ENCODE results near the gene MAML2. TPM values are rescaled to one million over a fixed set of nuclear protein-coding genes. Genes with fewer than 3 reads are reported as not detected.

MAML2 gene
- total and polyA plus RNA-seq, 9 of the 15 experiments (the other 6 are each of a cell fraction or from before 2014, with no cell fraction given) = 0.79 to 6.8 (median 4.8) TPM

DNA sequence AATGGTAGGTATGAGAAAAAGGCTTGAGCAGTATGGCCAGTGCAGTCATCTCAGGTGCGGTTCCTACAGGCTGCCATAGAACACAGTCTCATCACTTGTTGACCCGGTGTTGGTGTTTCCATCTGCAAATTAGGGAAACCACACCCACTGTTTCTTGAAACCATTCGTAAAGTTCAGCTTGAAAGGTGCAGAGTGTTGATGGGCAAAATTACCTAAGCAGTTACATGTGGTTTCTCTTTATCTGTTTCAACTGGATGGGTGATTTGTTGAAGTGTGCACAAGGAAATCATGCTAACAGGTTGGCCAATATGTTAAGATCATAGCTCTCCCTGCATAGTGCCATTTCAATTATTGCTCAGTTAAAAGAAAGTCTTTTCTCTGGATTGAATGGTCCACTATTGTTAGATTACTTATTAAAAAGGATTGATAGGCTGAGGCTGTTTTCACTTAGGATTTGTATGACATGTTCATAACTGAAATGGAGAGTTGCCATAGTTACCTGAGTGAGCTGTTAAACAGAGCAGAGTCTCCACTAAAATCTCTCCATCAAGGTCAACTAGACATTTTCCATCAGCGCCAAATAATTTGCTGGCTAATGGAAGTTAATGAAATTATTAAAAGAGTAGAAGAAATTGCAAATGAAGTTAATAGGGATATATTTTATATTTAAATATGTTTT, 215.9 kb downstream of the MAML2 start:
- Histone ChIP-seq H3K36me3 (ENCODE audit: control insufficient read depth, insufficient read depth, low read length) (no peaks in the 10 kb centered on the region), H3K4me2 (ENCODE audit: insufficient read depth, low read length) (no peak overlapping the region), H3K27ac (ENCODE audit: extremely low read depth, low read depth, low read length) (no peak overlapping the region), H3K9me1 (ENCODE audit: control insufficient read depth, insufficient read depth, low read length) (no peaks in the 10 kb centered on the region), H4K20me1 (replicated peaks; ENCODE audit: control insufficient read depth, insufficient read depth, low read length) (no peaks in the 10 kb centered on the region), H3K4me3 (no peak overlapping the region), H3K9me3 (replicated peaks; ENCODE audit: control insufficient read depth, insufficient read depth, low read depth, low read length) (no peaks in the 10 kb centered on the region), H3K79me2 (ENCODE audit: control insufficient read depth, insufficient read depth, low read length) (no peaks in the 10 kb centered on the region), H3K4me1 (replicated peaks in 1 of 2; ENCODE audit: control insufficient read depth in 2 of 2, insufficient read depth in 2 of 2, low read length in 2 of 2) (no peaks in the 10 kb centered on the region), H2AFZ (ENCODE audit: low read depth, low read length) (no peak overlapping the region), H3K9ac (ENCODE audit: insufficient read depth in 1 of 2, low read depth in 2 of 2, low read length in 2 of 2) (no peak overlapping the region), H3K27me3 (ENCODE audit: control insufficient read depth in 2 of 2, insufficient read depth in 2 of 2, low read length in 2 of 2) (no peaks in the 10 kb centered on the region)
- ChIA-PET CTCF (ENCODE audit: low intra/inter-chr PET ratio) (no interaction called here), POLR2A (no interaction called here)
- intact Hi-C loops (cut with micrococcal nuclease) (no loop called here), in situ Hi-C loops (cut with MboI) (no loop called here)
- DNase-seq (ENCODE audit: extremely low read depth in 1 of 4, low spot score in 3 of 4) (no peak), ATAC-seq (no peak), FAIRE-seq (no peak)
- WGBS (ENCODE audit: insufficient coverage, low coverage, missing lambda C conversion rate) = 48% methylated on average over 4 of the region's 4 CpGs
- TF ChIP-seq ZNF274 (IDR thresholded peaks at IDR 0.05; ENCODE audit: borderline replicate concordance, low read depth, low read length) (no peak), MAFF (IDR thresholded peaks at IDR 0.05; ENCODE audit: low read length) (no peak), SRSF9 (IDR thresholded peaks at IDR 0.05; ENCODE audit: borderline replicate concordance, low read depth, low read length) (no peak), ESRRB (CRISPR knock-in tag; IDR thresholded peaks at IDR 0.05; ENCODE audit: borderline replicate concordance) (no peak), RFX1 (IDR thresholded peaks at IDR 0.05) (peak; percentile 65)
- no TSS peak for BruUV-seq (replicated peaks)

- intact Hi-C loops (cut with micrococcal nuclease) = no loop called here
- Histone ChIP-seq H3K9me3 (replicated peaks; ENCODE audit: control insufficient read depth, insufficient read depth, low read depth, low read length) (no peaks in the 10 kb centered on the region), H3K4me2 (ENCODE audit: insufficient read depth, low read length) (no peak overlapping the region), H3K27me3 (ENCODE audit: control insufficient read depth in 2 of 2, insufficient read depth in 2 of 2, low read length in 2 of 2) (no peaks in the 10 kb centered on the region), H3K4me1 (replicated peaks in 1 of 2; ENCODE audit: control insufficient read depth in 2 of 2, insufficient read depth in 2 of 2, low read length in 2 of 2) (no peaks in the 10 kb centered on the region), H4K20me1 (replicated peaks; ENCODE audit: control insufficient read depth, insufficient read depth, low read length) (no peaks in the 10 kb centered on the region), H3K27ac (ENCODE audit: extremely low read depth, low read depth, low read length) (no peak overlapping the region), H3K9ac (ENCODE audit: insufficient read depth in 1 of 2, low read depth in 2 of 2, low read length in 2 of 2) (no peak overlapping the region), H2AFZ (ENCODE audit: low read depth, low read length) (no peak overlapping the region), H3K9me1 (ENCODE audit: control insufficient read depth, insufficient read depth, low read length) (no peaks in the 10 kb centered on the region), H3K36me3 (ENCODE audit: control insufficient read depth, insufficient read depth, low read length) (no peaks in the 10 kb centered on the region), H3K79me2 (ENCODE audit: control insufficient read depth, insufficient read depth, low read length) (no peaks in the 10 kb centered on the region), H3K4me3 (no peak overlapping the region)
- FAIRE-seq (no peak), ATAC-seq (no peak; the same call in 2 of the 3 replicates), DNase-seq (ENCODE audit: extremely low read depth in 1 of 4, low spot score in 3 of 4) (no peak)
- POLR2A ChIA-PET = no interaction called here
- CTCF ChIA-PET (ENCODE audit: low intra/inter-chr PET ratio) = no interaction called here
- TF ChIP-seq GATA2 (CRISPR knock-in tag; IDR thresholded peaks at IDR 0.05) (no peak), CEBPB (tag; IDR thresholded peaks at IDR 0.05) (0 out of 2 replicates have a peak, but pooled peaks have one; percentile 46), MBD2 (IDR thresholded peaks at IDR 0.05; ENCODE audit: borderline replicate concordance, low read depth) (no peak), ZNF551 (CRISPR knock-in tag; IDR thresholded peaks at IDR 0.05) (no peak), MITF (IDR thresholded peaks at IDR 0.05) (no peak), AFF4 (CRISPR knock-in tag; IDR thresholded peaks at IDR 0.05) (no peak)
- 53% methylated on average over 7 of the region's 7 CpGs for WGBS (ENCODE audit: insufficient coverage, low coverage, missing lambda C conversion rate)
- BruUV-seq (replicated peaks) = no TSS peak
- in situ Hi-C loops (cut with MboI) = no loop called here
These were observed 217.6 kb downstream of the MAML2 start for GRCh38 chr11:96125400-96125799.

All from K562 (cell line).